Measurements from ENCODE around the gene HMGN2. TPM values are rescaled to one million over a fixed set of nuclear protein-coding genes. Genes with fewer than 3 reads are reported as not detected.
A peak's percentile ranks its signal among the peaks of the same experiment; 100 is the strongest.

Gene HMGN2
- total and polyA plus RNA-seq, 2 of the 13 experiments (the other 11 are each of a cell fraction or from before 2014, with no cell fraction given): 63.4 to 343 TPM

- Histone ChIP-seq H3K36me3 (replicated peaks in 1 of 2; ENCODE audit: control insufficient read depth in 1 of 2, insufficient read depth in 2 of 2, low read length in 2 of 2) (peaks cover 1 to 37% of the 10 kb centered on the region in 2 experiments), H4K20me1 (ENCODE audit: insufficient read depth, low read length) (peaks cover 12% of the 10 kb centered on the region), H2AFZ (ENCODE audit: low read length) (no peak overlapping the region), H3K27me3 (ENCODE audit: control insufficient read depth in 1 of 2, insufficient read depth in 2 of 2, low read length in 2 of 2) (no peaks in the 10 kb centered on the region; a peak in 1 of 5 replicates), H3K79me2 (ENCODE audit: insufficient read depth, low read length) (peaks cover 18% of the 10 kb centered on the region), H3K4me3 (replicated peaks in 1 of 3; ENCODE audit: insufficient read depth in 1 of 3, low read depth in 2 of 3, low read length in 3 of 3) (no peak overlapping the region), H3K27ac (ENCODE audit: extremely low read length, insufficient read depth, low read length) (no peak overlapping the region), H3K4me2 (ENCODE audit: low read depth, low read length) (no peak overlapping the region), H3K4me1 (ENCODE audit: insufficient read depth, low read length) (peaks cover 35% of the 10 kb centered on the region), H3K9ac (ENCODE audit: insufficient read depth, low read depth, low read length) (no peak overlapping the region), H3K9me3 (ENCODE audit: low read length) (no peaks in the 10 kb centered on the region)
- TF ChIP-seq HDAC2 (CRISPR knock-in tag; IDR thresholded peaks at IDR 0.05) (no peak), POLR2A (IDR thresholded peaks at IDR 0.05; ENCODE audit: insufficient read depth in 1 of 2, low read depth in 2 of 2, low read length in 2 of 2) (0 out of 4 replicates have a peak, but pooled peaks have one; percentile 13 to 31)
- no peak for DNase-seq (ENCODE audit: low spot score)
- POLR2A ChIA-PET: no interaction called here
- ATAC-seq: no peak
- in situ Hi-C loops (cut with HindIII; ENCODE audit: extremely low pct_ligation_motif_present, low pct_unique_long_range_greater_than_20kb) (no loop called here), intact Hi-C loops (cut with micrococcal nuclease; ENCODE audit: unreplicated experiment) (no loop called here)
- no TSS peak for BruUV-seq (replicated peaks)
- no peak for FAIRE-seq
- over 99% methylated on average over 8 of the region's 8 CpGs for WGBS (ENCODE audit: low lambda C conversion rate)
- CTCF ChIA-PET (ENCODE audit: low intra/inter-chr PET ratio, low total read pairs): no interaction called here
Observed at GRCh38 chr1:26477446-26478152, 5.4 kb downstream of the HMGN2 start.

GRCh38 chr1:26478159-26478558 lies 5.9 kb downstream of the HMGN2 start:
- no peak overlapping the region for H2AFZ ChIP-seq (ENCODE audit: low read length)
- no peak overlapping the region for H3K4me3 ChIP-seq (replicated peaks in 1 of 3; ENCODE audit: insufficient read depth in 1 of 3, low read depth in 2 of 3, low read length in 3 of 3)
- TF ChIP-seq AGO2 (optimal IDR thresholded peaks at IDR 0.05; ENCODE audit: low read depth, low read length): peak; percentile 10
- no peak for TF ChIP-seq NR2F1 (CRISPR knock-in tag; IDR thresholded peaks at IDR 0.05)
- WGBS (ENCODE audit: low lambda C conversion rate): 95% methylated on average over 3 of the region's 3 CpGs
- DNase-seq (ENCODE audit: low spot score) (no peak), FAIRE-seq (no peak), ATAC-seq (no peak)
- no peak overlapping the region for H3K4me2 ChIP-seq (ENCODE audit: low read depth, low read length)
- POLR2A ChIA-PET: interaction anchor here (1.6 kb wide), 1 partner anchor 8 kb away, joined by 3 read pairs; no protein-coding TSS in a partner anchor
- CTCF ChIA-PET (ENCODE audit: low intra/inter-chr PET ratio, low total read pairs): no interaction called here
- H3K4me1 ChIP-seq (ENCODE audit: insufficient read depth, low read length): peaks cover 35% of the 10 kb centered on the region
- H3K9me3 ChIP-seq (ENCODE audit: low read length): no peaks in the 10 kb centered on the region
- intact Hi-C loops (cut with micrococcal nuclease; ENCODE audit: unreplicated experiment) (no loop called here), in situ Hi-C loops (cut with HindIII; ENCODE audit: extremely low pct_ligation_motif_present, low pct_unique_long_range_greater_than_20kb) (no loop called here)
- H3K27ac ChIP-seq (ENCODE audit: extremely low read length, insufficient read depth, low read length): no peak overlapping the region
- no peaks in the 10 kb centered on the region; a peak in 1 of 5 replicates for H3K27me3 ChIP-seq (ENCODE audit: control insufficient read depth in 1 of 2, insufficient read depth in 2 of 2, low read length in 2 of 2)
- no peak overlapping the region for H3K9ac ChIP-seq (ENCODE audit: insufficient read depth, low read depth, low read length)
- H3K36me3 ChIP-seq (replicated peaks in 1 of 2; ENCODE audit: control insufficient read depth in 1 of 2, insufficient read depth in 2 of 2, low read length in 2 of 2): peaks cover 1 to 37% of the 10 kb centered on the region in 2 experiments
- BruUV-seq (replicated peaks): no TSS peak
- peaks cover 17% of the 10 kb centered on the region for H3K79me2 ChIP-seq (ENCODE audit: insufficient read depth, low read length)
- H4K20me1 ChIP-seq (ENCODE audit: insufficient read depth, low read length): peaks cover 10% of the 10 kb centered on the region

Data from HepG2 (cell line).